ENCODE data around the gene MAPK1.

Gene MAPK1

DNA sequence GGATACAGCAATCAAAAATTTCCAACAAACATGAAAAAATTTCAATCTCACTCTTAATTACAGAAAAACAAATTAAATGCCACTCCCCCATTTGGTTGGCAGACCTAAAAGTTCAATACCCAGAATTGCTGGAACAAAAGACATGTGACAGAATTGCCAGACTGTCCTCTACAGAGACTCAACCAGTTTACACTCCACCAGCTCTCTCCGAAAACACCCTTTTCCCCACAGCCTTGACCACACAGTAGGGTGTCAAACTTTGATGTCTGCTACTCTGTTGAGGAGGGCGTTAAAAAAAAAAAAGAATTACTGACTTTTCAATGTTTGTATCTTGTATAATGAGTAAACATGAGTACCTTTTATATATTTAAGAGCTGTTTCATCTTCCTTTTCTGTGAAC, 87.2 kb downstream of the MAPK1 start:
- no peak for DNase-seq

- DNase-seq: no peak
Measured at GRCh38 chr22:21779444-21779843, 88.0 kb downstream of the MAPK1 start.

DNA sequence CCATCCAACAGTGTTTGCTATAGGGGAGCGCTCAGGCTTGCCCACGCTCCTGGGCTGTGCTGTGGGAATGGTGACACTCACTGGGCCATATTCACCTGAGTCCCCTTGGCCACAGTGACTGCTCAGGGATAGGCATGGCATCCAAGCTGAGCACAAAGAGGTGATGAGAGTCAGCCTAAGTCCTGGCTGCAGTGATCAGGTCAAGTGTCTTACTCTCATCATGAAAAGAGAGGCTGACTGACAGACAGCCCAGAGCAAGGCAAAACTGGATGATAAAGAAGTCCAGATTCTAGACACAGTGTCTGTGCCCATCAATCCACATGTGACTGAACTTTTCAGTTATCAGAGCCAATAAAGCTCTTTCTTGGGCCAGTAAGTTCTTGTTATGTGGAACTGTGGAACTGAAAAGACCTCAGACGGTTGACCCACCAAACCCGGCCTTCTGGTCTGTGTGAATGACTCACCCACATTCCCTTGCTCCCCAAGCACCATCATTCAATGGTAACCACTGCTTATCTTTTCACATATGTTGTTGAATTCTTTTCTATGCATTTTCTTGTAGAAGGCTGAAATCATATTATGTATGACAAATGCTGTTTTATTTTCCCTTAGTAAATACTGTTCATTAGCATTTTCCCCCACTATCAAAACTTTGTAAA, 88.6 kb downstream of the MAPK1 start:
- peak; percentile 56 for DNase-seq

DNA sequence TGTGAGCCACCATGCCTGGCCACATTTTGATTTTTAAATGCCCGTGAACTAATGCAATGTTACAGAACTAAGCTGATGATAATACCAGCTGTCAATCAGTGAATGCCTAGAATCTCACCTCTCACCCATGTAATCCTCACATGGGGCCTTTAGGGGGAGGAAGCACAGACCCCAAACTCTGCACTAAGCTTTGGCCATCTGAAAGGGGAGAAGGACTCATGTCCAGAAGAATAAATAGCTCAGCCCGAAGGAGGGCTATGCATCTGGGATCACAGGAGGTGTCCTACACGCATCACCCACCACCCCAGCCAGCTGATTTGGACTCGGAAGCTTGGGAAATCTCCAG, 95.8 kb downstream of the MAPK1 start:
- DNase-seq: no peak

DNA sequence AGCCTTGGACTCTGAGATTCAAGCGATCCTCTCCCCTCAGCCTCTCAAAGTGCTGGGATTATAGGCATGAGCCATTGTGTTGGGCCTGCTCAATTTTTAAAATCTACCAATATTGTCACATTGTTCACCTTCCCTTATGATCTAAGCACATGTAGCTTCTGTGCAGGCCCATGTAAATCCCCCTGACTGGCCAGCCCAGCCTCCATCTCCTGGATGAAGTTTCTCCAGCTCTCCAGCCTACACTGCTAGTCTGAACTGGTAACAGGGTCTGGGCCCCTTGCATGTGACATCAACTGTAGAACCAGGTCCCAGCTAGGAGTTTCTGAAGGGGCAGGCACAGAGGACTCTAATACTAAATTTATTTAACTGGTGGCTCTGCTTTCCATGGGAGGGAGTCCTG, 99.0 kb downstream of the MAPK1 start:
- DNase-seq: no peak

GRCh38 chr22:21766691-21767462, 100.6 kb downstream of the MAPK1 start:
- DNase-seq: no peak

DNA sequence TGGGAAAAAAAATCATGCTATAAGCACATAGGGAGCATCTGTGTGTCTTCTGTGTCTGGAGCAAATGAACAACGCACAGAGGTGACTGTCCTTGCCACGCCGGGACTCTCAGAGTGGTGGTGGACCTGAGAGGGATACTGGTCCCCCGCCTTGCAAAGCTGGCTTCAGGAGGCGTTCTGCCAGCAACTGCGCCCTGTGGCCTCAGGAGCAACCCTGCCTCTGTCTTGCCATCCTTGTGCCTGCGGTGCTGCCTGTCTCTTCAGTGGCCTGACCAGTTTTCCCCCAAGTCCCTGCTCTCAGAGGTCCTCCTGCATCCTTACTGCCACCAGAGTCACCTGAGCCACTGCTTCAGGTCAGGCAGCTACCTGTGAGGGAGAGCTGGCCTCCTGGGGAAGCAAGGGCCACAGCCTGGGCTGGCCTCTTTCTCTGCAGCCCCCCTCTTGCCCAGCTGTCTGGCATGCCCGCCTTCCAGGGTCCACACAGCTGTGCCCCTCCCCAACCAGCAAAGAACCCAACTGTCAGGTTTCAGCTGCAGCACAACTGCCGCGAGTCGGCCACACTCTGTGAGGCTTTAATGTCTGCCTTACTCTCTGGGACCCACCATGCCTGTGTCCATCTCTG, 101.4 kb downstream of the MAPK1 start:
- no peak for DNase-seq

- DNase-seq: no peak
Measured at GRCh38 chr22:21764038-21764804, 103.2 kb downstream of the MAPK1 start.

- DNase-seq: no peak
Measured at GRCh38 chr22:21762712-21763581, 104.5 kb downstream of the MAPK1 start.

DNA sequence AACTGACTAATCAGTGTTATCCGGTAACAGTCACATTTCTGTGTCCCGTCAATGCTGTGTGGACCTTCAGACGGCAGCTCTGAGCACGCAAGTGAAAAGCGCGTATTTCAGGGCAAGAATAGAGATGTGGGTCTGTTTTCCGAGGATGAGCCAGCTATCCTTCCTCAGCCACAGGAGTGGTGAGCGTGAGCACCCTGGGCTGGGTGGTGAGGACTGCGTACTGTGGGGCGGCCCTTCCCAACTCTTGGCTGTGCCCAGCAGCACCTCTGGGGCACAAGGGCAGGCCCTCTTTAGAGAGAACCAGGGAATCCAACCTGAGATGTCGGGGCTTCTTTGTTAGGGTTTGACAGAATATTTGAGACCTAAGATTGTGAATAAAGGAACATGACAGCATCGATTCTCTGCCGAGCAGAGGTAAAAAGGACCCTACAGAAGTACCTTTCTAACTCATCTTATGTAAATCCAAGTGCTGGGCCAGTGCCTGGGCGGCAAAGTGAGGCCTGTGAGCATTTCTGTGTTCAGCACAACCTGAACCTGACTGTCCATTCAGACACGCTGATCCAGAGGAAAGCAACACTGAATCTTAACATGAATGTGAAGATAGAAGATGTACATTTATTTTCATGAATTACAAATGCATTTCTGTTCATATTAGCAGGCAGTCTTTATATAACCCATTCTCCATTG, 105.3 kb downstream of the MAPK1 start:
- DNase-seq: no peak

DNA sequence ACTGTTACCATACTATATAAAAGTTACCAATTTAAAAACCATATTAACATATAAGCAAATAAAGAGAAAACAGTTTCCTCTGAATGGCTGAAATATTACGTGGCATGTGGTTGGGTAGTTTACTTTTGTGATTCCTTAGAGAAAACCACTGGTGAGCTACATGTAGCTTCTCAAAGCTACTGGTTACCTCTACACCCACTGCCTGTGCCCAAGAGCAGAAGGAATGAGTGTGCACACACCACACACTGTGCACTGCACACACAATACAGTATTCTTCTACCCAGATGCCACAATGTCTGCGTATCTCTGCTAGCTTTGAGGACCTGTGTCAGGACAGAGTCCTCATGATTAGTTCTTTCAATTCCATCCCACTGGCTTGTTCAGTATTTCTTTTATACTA, 106.4 kb downstream of the MAPK1 start:
- peak; percentile 46 for DNase-seq

DNA sequence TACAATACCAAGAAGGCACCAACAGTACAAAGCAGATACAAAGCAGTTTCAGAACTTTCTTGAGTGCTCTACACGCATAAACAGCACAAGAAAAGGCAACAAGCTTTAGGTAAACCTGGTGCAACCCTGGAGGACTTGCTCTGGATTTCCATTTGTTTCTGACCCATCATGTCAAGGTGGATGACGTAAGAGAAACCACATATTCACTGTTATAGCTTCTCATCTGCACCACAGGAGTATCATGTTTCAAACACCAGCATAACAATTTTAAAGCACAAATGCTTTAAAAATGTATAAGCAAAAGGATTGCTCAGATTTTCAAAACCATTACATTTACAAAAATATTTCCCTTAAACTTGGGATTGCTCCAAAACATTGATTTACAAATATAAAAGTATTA, 106.8 kb downstream of the MAPK1 start:
- peak; percentile 81 for DNase-seq

DNA sequence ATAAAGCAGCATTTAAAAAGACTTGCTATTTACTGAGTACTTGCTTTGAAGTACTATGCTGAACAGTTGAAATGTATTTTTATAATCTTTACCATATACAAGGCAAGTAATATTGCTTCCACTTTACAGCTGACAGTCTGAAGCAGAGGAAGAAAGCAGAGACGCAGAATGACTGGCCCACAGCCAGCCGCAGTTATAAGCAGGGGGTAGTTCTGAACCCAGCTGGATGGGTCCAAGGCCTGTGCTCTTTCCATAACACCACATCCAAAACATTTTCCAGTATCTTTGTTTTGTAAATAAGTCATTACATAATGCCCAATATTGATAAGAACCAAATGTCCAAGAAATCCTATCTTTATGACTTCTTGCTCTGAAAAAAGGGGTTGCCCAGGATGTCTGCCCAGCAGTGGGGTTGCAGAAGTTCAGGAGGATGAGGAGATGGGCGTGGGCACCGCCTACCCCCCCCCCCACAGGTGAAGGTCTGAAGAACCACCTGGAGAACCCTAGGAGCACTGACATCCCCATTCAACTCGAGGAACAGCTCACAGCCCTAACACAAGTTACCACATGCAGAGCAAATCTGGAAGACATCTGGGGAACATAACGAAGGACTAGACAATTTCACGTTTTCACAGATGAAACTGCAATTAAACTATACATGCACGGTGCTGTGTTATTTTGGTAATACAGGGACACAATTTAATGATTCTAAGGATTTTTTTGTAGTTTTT, 107.6 kb downstream of the MAPK1 start:
- no peak for DNase-seq

DNA sequence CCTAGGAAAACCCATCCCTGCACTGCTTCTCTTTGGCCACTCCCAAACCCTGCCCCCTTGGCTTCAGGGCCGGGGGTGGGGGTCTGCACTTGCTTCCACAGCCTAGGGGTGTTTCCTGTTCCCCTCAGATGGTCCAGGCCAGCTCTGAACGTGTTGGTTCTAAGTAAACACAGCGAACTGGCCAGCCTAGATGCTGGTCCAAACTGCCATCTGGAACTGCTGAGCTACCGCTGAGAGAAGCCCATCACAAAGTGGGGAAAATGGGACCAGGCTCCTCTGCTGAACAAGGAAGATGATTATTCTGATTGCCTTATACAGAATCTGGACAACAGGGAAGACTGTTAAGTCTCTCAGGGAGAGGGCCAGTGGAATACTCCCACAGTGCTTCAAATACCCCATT, 108.4 kb downstream of the MAPK1 start:
- DNase-seq: no peak

DNA sequence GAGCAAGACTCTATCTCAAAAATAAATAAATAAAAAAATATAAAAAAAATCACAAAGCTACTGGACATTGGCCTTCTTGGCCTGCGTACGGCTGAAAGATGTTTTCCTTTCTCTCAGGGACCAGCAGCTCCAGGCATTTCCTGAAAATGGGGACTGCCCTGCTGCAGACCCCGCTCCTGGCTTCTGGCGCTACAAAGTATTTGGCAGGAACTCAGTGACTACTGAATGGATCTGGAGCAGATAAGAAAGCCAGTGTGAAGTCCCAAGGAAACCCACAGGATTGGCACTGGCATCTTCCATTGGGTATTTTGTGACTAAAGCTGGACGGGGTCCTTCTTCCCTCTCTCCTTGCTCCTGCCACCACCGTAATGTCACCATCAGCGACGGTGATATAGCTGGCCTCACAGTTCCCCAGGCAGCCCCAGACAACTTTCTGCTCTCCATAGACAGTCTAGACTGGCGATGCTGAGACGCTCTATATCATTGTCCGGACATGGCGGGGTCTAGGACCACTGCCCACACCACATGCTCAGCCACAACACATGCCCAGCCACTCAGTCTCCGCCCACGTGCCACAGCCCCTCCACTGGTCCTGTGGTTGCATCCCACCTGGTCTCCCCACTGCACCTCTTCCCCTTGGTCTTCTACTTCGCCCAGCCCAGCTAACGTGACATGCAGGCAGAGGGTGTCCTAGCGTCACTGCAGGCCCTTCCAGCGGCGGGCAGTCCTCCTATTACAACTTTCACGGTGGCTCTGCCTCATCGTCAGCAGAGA, 109.2 kb downstream of the MAPK1 start:
- DNase-seq: no peak

DNA sequence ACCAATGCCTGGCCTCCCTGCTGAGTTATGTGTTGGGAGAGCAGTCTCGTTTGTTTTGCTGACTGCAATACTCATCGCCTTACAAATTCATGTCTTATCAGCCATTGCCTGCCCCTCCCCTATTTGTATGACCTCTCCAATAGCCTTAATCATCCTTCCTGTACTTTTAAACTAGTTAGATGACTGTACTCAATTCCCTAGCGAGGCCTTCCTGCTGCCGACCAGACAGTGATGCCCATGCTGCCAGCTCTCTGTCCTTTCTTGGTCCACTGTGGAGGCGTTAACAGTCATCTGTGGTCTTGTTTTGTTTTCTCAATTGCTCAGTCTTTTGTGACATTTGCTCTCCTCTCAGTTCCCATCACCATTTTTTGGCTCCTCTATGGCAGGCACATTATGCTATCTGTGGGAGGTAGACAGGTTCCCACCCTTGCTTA, 111.6 kb downstream of the MAPK1 start:
- DNase-seq: peak; percentile 58

DNA sequence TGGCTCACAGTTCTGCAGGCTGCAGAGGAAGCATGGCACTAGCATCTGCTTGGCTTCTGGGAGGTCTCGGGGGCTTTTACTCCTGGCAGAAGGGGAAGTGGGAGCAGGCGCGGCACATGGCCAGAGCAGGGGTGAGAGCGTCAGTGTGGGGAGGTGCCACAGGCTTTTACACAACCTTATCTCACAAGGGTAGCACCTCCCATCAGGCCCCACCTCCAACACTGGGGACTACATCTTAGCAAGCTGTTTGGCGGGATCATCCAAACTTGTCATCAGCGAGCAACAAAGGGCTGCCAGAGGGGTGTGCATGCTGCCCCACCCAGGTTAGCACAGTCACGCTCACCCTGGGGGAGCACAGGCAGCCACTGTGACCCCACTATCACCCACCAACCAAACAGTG, 112.9 kb downstream of the MAPK1 start:
- no peak for DNase-seq

GRCh38 chr22:21753374-21754111, 113.9 kb downstream of the MAPK1 start:
- DNase-seq: no peak

DNA sequence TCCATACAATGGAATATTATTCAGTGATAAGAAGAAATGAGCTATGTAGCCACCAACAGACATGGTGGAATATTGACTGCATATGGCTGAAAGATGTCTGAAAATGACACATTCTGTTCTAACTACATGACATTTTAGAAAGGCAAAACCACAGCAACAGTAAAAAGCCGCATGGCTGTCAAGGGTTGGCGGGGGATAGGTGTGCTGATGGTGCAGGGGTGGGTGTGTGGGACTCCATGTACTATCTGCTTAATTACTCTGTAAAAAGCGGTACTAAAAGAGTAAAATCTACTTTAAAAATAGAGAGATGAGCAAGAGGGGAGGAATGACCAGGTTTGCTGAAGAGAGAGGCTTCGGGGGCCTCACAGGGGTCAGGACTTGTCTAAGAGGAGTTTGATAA, 115.2 kb downstream of the MAPK1 start:
- DNase-seq: no peak

- no peak for DNase-seq
Measured at GRCh38 chr22:21745948-21746347, 121.5 kb downstream of the MAPK1 start.
